Measurements from ENCODE around the gene CNTNAP5. TPM values are rescaled to one million over a fixed set of nuclear protein-coding genes. Genes with fewer than 3 reads are reported as not detected.

Gene CNTNAP5
- total and polyA plus RNA-seq, 2 of the 4 experiments (the other 2 are of a cell fraction), result not detected

DNA sequence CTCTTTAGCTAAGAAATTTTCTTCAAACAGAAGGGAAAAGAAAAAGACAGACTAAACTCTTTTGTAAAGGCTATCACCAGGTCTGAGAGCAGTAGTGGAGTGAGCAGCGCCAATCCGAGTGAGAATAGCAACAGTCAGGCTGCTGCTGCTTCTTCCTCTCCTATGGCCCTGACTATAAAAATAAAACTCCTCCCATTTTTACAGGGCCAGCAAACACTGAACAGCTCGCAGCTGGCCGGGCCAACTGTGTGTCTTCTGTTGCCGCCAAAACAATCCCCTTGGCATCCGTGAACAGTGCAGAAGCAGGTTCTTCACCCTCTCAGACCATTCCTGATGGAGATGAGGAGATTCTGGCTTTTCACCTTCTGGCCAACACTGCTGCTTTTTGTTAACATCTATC lies 124.5 kb downstream of the CNTNAP5 start:
- Histone ChIP-seq H3K4me3 (ENCODE audit: insufficient read depth, low read depth, low read length) (no peak overlapping the region), H2AK5ac (ENCODE audit: low read depth, low read length) (no peak overlapping the region), H3K4me2 (ENCODE audit: low read depth, low read length) (no peak overlapping the region), H2AFZ (replicated peaks; ENCODE audit: low read length, poor library complexity) (no peak overlapping the region), H3K14ac (replicated peaks; ENCODE audit: low read depth, low read length) (no peak overlapping the region), H3K4me1 (ENCODE audit: control insufficient read depth, insufficient read depth, low read length) (no peaks in the 10 kb centered on the region), H3K9ac (ENCODE audit: low read depth, low read length) (no peak overlapping the region), H3K9me3 (ENCODE audit: control insufficient read depth, insufficient read depth, low read length) (peaks cover 9% of the 10 kb centered on the region; the same call in 1 of the 2 replicates), H3K36me3 (ENCODE audit: control insufficient read depth, insufficient read depth, low read length) (no peaks in the 10 kb centered on the region), H2BK120ac (ENCODE audit: low read depth, low read length) (no peak overlapping the region), H4K20me1 (ENCODE audit: insufficient read depth, low read length) (no peaks in the 10 kb centered on the region), H3K23ac (ENCODE audit: low read depth, low read length) (no peak overlapping the region), H2AK9ac (replicated peaks; ENCODE audit: low read depth, low read length, poor library complexity) (no peak overlapping the region), H2BK20ac (ENCODE audit: low read depth, low read length) (no peak overlapping the region), H3K4ac (ENCODE audit: low read depth, low read length) (no peak overlapping the region), H2BK15ac (ENCODE audit: low read depth, low read length) (no peak overlapping the region), H3K27ac (ENCODE audit: insufficient read depth, low read length) (no peak overlapping the region), H3K56ac (ENCODE audit: extremely low read depth, insufficient read depth, low read length) (no peak overlapping the region), H4K5ac (ENCODE audit: low read depth, low read length) (no peak overlapping the region), H3K79me1 (ENCODE audit: low read depth in 1 of 2, low read length in 2 of 2) (no peaks in the 10 kb centered on the region), H3K27me3 (ENCODE audit: control insufficient read depth, insufficient read depth, low read length) (no peaks in the 10 kb centered on the region), H4K91ac (ENCODE audit: insufficient read depth, low read depth, low read length) (no peak overlapping the region), H4K8ac (ENCODE audit: low read depth in 2 of 2, low read length in 2 of 2) (no peak overlapping the region), H3K18ac (ENCODE audit: low read depth, low read length) (no peak overlapping the region), H3K9me1 (ENCODE audit: insufficient read depth, low read length) (no peaks in the 10 kb centered on the region), H2BK5ac (ENCODE audit: low read depth, low read length, poor library complexity, severe bottlenecking) (no peak overlapping the region)
- TF ChIP-seq, protein P1, sequence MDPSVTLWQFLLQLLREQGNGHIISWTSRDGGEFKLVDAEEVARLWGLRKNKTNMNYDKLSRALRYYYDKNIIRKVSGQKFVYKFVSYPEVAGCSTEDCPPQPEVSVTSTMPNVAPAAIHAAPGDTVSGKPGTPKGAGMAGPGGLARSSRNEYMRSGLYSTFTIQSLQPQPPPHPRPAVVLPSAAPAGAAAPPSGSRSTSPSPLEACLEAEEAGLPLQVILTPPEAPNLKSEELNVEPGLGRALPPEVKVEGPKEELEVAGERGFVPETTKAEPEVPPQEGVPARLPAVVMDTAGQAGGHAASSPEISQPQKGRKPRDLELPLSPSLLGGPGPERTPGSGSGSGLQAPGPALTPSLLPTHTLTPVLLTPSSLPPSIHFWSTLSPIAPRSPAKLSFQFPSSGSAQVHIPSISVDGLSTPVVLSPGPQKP (IDR thresholded peaks at IDR 0.05; ENCODE audit: borderline replicate concordance, low read depth, low read length), result no peak
- TF ChIP-seq RFX5 (IDR thresholded peaks at IDR 0.05; ENCODE audit: low read depth, low read length) (no peak), NFE2L2 (IDR thresholded peaks at IDR 0.05; ENCODE audit: low read depth, low read length) (no peak), CEBPB (IDR thresholded peaks at IDR 0.05; ENCODE audit: low read depth, low read length) (no peak), MXI1 (IDR thresholded peaks at IDR 0.05; ENCODE audit: borderline replicate concordance, low read depth, low read length) (no peak), BHLHE40 (IDR thresholded peaks at IDR 0.05; ENCODE audit: low read depth, low read length) (no peak), CHD1 (IDR thresholded peaks at IDR 0.05; ENCODE audit: low read depth, low read length) (no peak), MAZ (IDR thresholded peaks at IDR 0.05; ENCODE audit: borderline replicate concordance, low read depth, low read length) (no peak), RCOR1 (IDR thresholded peaks at IDR 0.05; ENCODE audit: insufficient replicate concordance, low read length) (no peak), RAD21 (IDR thresholded peaks at IDR 0.05; ENCODE audit: low read length) (no peak), FOS (IDR thresholded peaks at IDR 0.05; ENCODE audit: low read depth, low read length) (no peak), SMC3 (IDR thresholded peaks at IDR 0.05; ENCODE audit: low read depth, low read length) (no peak), POLR2A (IDR thresholded peaks at IDR 0.05; ENCODE audit: low read depth, low read length) (no peak), MAFK (IDR thresholded peaks at IDR 0.05; ENCODE audit: low read depth, low read length) (no peak)
- TF ChIP-seq, protein P2, sequence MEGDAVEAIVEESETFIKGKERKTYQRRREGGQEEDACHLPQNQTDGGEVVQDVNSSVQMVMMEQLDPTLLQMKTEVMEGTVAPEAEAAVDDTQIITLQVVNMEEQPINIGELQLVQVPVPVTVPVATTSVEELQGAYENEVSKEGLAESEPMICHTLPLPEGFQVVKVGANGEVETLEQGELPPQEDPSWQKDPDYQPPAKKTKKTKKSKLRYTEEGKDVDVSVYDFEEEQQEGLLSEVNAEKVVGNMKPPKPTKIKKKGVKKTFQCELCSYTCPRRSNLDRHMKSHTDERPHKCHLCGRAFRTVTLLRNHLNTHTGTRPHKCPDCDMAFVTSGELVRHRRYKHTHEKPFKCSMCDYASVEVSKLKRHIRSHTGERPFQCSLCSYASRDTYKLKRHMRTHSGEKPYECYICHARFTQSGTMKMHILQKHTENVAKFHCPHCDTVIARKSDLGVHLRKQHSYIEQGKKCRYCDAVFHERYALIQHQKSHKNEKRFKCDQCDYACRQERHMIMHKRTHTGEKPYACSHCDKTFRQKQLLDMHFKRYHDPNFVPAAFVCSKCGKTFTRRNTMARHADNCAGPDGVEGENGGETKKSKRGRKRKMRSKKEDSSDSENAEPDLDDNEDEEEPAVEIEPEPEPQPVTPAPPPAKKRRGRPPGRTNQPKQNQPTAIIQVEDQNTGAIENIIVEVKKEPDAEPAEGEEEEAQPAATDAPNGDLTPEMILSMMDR (conservative IDR thresholded peaks at IDR 0.05; ENCODE audit: low read depth, low read length), result no peak
- TF ChIP-seq, protein P3, sequence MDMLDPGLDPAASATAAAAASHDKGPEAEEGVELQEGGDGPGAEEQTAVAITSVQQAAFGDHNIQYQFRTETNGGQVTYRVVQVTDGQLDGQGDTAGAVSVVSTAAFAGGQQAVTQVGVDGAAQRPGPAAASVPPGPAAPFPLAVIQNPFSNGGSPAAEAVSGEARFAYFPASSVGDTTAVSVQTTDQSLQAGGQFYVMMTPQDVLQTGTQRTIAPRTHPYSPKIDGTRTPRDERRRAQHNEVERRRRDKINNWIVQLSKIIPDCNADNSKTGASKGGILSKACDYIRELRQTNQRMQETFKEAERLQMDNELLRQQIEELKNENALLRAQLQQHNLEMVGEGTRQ (IDR thresholded peaks at IDR 0.05; ENCODE audit: low read depth, low read length), result no peak
- dilution Hi-C loops (cut with HindIII; ENCODE audit: low sequenced_read_pairs, unreplicated experiment), result no loop called here
- POLR2A ChIA-PET (ENCODE audit: unreplicated experiment), result no interaction called here
- CTCF ChIA-PET, result no interaction called here
- BruUV-seq (replicated peaks), result no TSS peak
- intact Hi-C loops (cut with micrococcal nuclease), result no loop called here
- in situ Hi-C loops (cut with MboI; ENCODE audit: low sequenced_read_pairs), result no loop called here
- WGBS, 2 experiments (ENCODE audit: extremely low coverage in 2 of 2, insufficient read length in 1 of 2), result 0% methylated on average over 1 of the region's 6 CpGs; no CpG with 5 or more reads in 1 of the 2 experiments
- no peak for ATAC-seq (ENCODE audit: low read depth)
- no peak for DNase-seq

Measured in IMR-90 (cell line).